HCT116 (cell line): ENCODE results near the gene EXOC4. TPM values are rescaled to one million over a fixed set of nuclear protein-coding genes. Genes with fewer than 3 reads are reported as not detected.

Source experiments
- ATAC-seq: fragments of 200-7000 bp; cut with Tn5 transposase; 2 replicates; pipeline ENCODE4 v1.9.1; 2020; ENCODE audit warnings: mild to moderate bottlenecking, moderate library complexity
- BruUV-seq: library from RNA; stranded (reverse); fragments of 400-500 nt; replicated peaks from 2 replicates; lab custom pipeline; 2021; lab: Mats Ljungman, UMichigan
- CTCF ChIA-PET: fragments of 300-600 bp; sonication (Branson Sonifier 250); formaldehyde crosslinking; loops from one replicate; lab custom pipeline; 2021; ENCODE audit warnings: antibody characterized with exemption; lab: Charles Lee
- POLR2A ChIA-PET: fragments of 300-600, 350-600 bp; sonication (Branson Sonifier 250); formaldehyde crosslinking; loops from one replicate; lab custom pipeline; 2021; ENCODE audit warnings: antibody characterized with exemption; lab: Charles Lee
- RAD21 ChIA-PET, 2 experiments: fragments of 300-600 bp; sonication (Branson Sonifier 250); formaldehyde crosslinking; loops; one replicate each; lab custom pipeline; 2023; ENCODE audit warnings: low total read pairs in 2 of 2; ENCODE audit not compliant: uncharacterized antibody in 2 of 2, unreplicated experiment in 2 of 2, low non-redundant PET in 1 of 2; lab: Charles Lee
- DNase-seq: peaks from one replicate; pipeline ENCODE4 v3.0.0-alpha.2; 2010; ENCODE audit warnings: low read depth, low spot score
- H2AFZ ChIP-seq: fragments of 200-600 bp; shearing (Covaris generic), sonication (generic); 2 replicates; pipeline ENCODE4 v1.6.1; 2017; ENCODE audit warnings: low read depth, mixed run types, mixed read lengths, antibody characterized with exemption, low read length; ENCODE audit not compliant: poor library complexity, severe bottlenecking
- H3K27ac ChIP-seq: 2 replicates; pipeline ENCODE4 v1.5.1; 2012; ENCODE audit warnings: low read depth, low read length
- H3K27me3 ChIP-seq: fragments of 200-600 bp; sonication (generic); 2 replicates; pipeline ENCODE4 v1.6.1; 2016; ENCODE audit warnings: mixed run types, low read length, mixed read lengths; ENCODE audit not compliant: insufficient read depth
- H3K36me3 ChIP-seq, 2 experiments: fragments of 200-500 bp in 1 of 2; fragments of 200-600 bp in 1 of 2; sonication (Bioruptor generic) in 1 of 2; sonication (generic) in 1 of 2; 2 replicates each; pipeline versions ENCODE4 v1.5.1 to v1.6.1; 2014 to 2016; ENCODE audit warnings: low read length in 2 of 2, inconsistent platforms in 1 of 2, mixed read lengths in 1 of 2, mixed run types in 1 of 2; ENCODE audit not compliant: insufficient read depth in 2 of 2, control insufficient read depth in 1 of 2
- H3K4me1 ChIP-seq, 2 experiments: fragments of 200-600 bp in 1 of 2; sonication (generic) in 1 of 2; 2 replicates each; pipeline versions ENCODE4 v1.5.1 to v1.6.1; 2012 to 2017; ENCODE audit warnings: low read length in 2 of 2, inconsistent platforms in 1 of 2, mild to moderate bottlenecking in 1 of 2, mixed read lengths in 1 of 2, mixed run types in 1 of 2, moderate library complexity in 1 of 2; ENCODE audit not compliant: insufficient read depth in 2 of 2, control insufficient read depth in 1 of 2
- H3K4me2 ChIP-seq: fragments of 200-600 bp; sonication (generic); 2 replicates; pipeline ENCODE4 v1.6.1; 2017; ENCODE audit warnings: mixed run types, low read length, mixed read lengths
- H3K4me3 ChIP-seq, 2 experiments: fragments of 200-600 bp in 1 of 2; sonication (generic) in 1 of 2; replicated peaks in 1 of 2; 2 replicates each; pipeline ENCODE4 v1.5.1; 2011 to 2016; ENCODE audit warnings: low read length in 2 of 2, control low read depth in 1 of 2, low read depth in 1 of 2, mild to moderate bottlenecking in 1 of 2, mixed read lengths in 1 of 2, mixed run types in 1 of 2
- H3K79me2 ChIP-seq: fragments of 200-600 bp; sonication (generic); 2 replicates; pipeline ENCODE4 v1.6.1; 2017; ENCODE audit warnings: mild to moderate bottlenecking, mixed run types, low read length, moderate library complexity, mixed read lengths; ENCODE audit not compliant: insufficient read depth
- H3K9ac ChIP-seq: fragments of 200-600 bp; sonication (generic); 2 replicates; pipeline ENCODE4 v1.6.1; 2016; ENCODE audit warnings: low read length, mixed read lengths
- H3K9me2 ChIP-seq: fragments of 200-600 bp; sonication (generic), shearing (Covaris generic); 2 replicates; pipeline ENCODE4 v1.6.1; 2017; ENCODE audit warnings: mixed run types, mild to moderate bottlenecking, moderate library complexity; ENCODE audit not compliant: insufficient read depth
- H3K9me3 ChIP-seq, 2 experiments: fragments of 200-500 bp in 1 of 2; fragments of 200-600 bp in 1 of 2; sonication (Bioruptor generic) in 1 of 2; sonication (generic) in 1 of 2; 2 replicates each; pipeline ENCODE4 v1.6.1; 2014 to 2017; ENCODE audit warnings: low read length in 2 of 2, mixed read lengths in 2 of 2, inconsistent platforms in 1 of 2, low read depth in 1 of 2, mild to moderate bottlenecking in 1 of 2, mixed run types in 1 of 2, moderate library complexity in 1 of 2; ENCODE audit not compliant: control insufficient read depth in 1 of 2, insufficient read depth in 1 of 2
- H4K20me1 ChIP-seq: fragments of 200-600 bp; sonication (generic), shearing (Covaris generic); 2 replicates; pipeline ENCODE4 v1.6.1; 2017; ENCODE audit warnings: mixed run types, mild to moderate bottlenecking, moderate library complexity; ENCODE audit not compliant: insufficient read depth
- CEBPB ChIP-seq: IDR thresholded peaks from 2 replicates; pipeline ENCODE4 v1.6.1; 2012; ENCODE audit warnings: low read depth
- EGR1 ChIP-seq: IDR thresholded peaks from 2 replicates; pipeline ENCODE4 v1.6.1; 2012; ENCODE audit warnings: low read depth
- EZH2 ChIP-seq: fragments of 200-600 bp; sonication (generic); IDR thresholded peaks from 2 replicates; pipeline ENCODE4 v1.6.1; 2017; ENCODE audit warnings: antibody characterized with exemption, mixed run types
- EZH2phosphoT487 ChIP-seq: fragments of 200-600 bp; IDR thresholded peaks from 2 replicates; pipeline ENCODE4 v1.6.1; 2018; ENCODE audit warnings: antibody characterized with exemption, borderline replicate concordance
- JUND ChIP-seq: IDR thresholded peaks from 2 replicates; pipeline ENCODE4 v1.6.1; 2012
- POLR2AphosphoS5 ChIP-seq: IDR thresholded peaks from 2 replicates; pipeline ENCODE4 v1.6.1; 2011; ENCODE audit warnings: mild to moderate bottlenecking, low read depth, low read length, moderate library complexity
- RAD21 ChIP-seq: IDR thresholded peaks from 2 replicates; pipeline ENCODE4 v1.6.1; 2012; ENCODE audit warnings: low read depth, mild to moderate bottlenecking
- SIN3A ChIP-seq: IDR thresholded peaks from 2 replicates; pipeline ENCODE4 v1.6.1; 2012; ENCODE audit warnings: low read depth
- SP1 ChIP-seq: IDR thresholded peaks from 2 replicates; pipeline ENCODE4 v1.6.1; 2012; ENCODE audit warnings: low read depth
- SRF ChIP-seq: IDR thresholded peaks from 2 replicates; pipeline ENCODE4 v1.6.1; 2012; ENCODE audit warnings: low read depth
- YY1 ChIP-seq: IDR thresholded peaks from 2 replicates; pipeline ENCODE4 v1.6.1; 2011; ENCODE audit warnings: low read length, low read depth, moderate library complexity, mild to moderate bottlenecking; ENCODE audit not compliant: insufficient replicate concordance; ENCODE audit errors: extremely low read depth
- ZFX ChIP-seq: fragments of 450-650 bp; IDR thresholded peaks from 2 replicates; pipeline ENCODE4 v1.6.1; 2017
- ZNF274 ChIP-seq: fragments of 200-500 bp; sonication (Bioruptor generic); IDR thresholded peaks from 2 replicates; pipeline ENCODE4 v1.6.1; 2014; ENCODE audit warnings: mild to moderate bottlenecking, low read depth, low read length, inconsistent platforms
- intact Hi-C: fragments of 100-400 bp; cut with micrococcal nuclease; formaldehyde crosslinking; loops from 2 replicates; pipeline ENCODE4 v1.10.0; 2022
- total RNA-seq: library from RNA; stranded (reverse); gene quantifications from one replicate; pipeline ENCODE4 v1.2.1, GENCODE V29; 2021; ENCODE audit not compliant: unreplicated experiment
- TF ChIP-seq, protein P1 (sequence below), 3 experiments: fragments of 200-600 bp in 1 of 3; sonication (generic) in 1 of 3; IDR thresholded peaks in 2 of 3; conservative IDR thresholded peaks in 1 of 3; 2 replicates each; pipeline ENCODE4 v1.5.1; 2012 to 2017; ENCODE audit warnings: low read depth in 2 of 3, low read length in 2 of 3, antibody characterized with exemption in 1 of 3, borderline replicate concordance in 1 of 3, control low read depth in 1 of 3, mild to moderate bottlenecking in 1 of 3, mixed read lengths in 1 of 3, mixed run types in 1 of 3, moderate library complexity in 1 of 3; ENCODE audit not compliant: insufficient read depth in 1 of 3

Gene EXOC4
- total RNA-seq, 1 experiment from 2014 or later: 40.3 TPM

DNA sequence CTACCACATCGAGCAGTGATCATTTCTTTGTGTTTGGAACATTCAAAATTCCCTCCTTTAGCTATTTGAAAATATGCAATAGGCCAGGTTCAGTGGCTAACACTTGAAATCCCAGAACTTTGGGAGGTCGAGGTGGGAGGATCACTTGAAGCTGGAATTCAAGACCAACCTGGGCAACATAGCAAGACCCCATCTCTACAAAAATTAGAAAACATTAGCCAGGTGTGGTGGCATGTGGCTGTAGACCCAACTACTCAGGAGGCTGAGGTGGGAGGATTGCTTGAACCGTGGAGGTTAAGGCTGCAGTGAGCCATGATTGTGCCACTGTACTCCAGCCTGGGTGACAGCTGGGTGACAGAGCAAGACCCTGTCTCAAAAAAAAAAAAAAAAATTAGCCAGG, 15.3 kb upstream of the EXOC4 start:
- no peak for DNase-seq
- Histone ChIP-seq H3K4me1 (no peaks in the 10 kb centered on the region), H3K27ac (no peak overlapping the region), H3K4me3 (no peak overlapping the region), H3K36me3 (no peaks in the 10 kb centered on the region), H3K9me3 (no peaks in the 10 kb centered on the region), H3K79me2 (no peaks in the 10 kb centered on the region)
- intact Hi-C loops: no loop called here
- TF ChIP-seq POLR2AphosphoS5: no peak
- TF ChIP-seq RAD21: no peak
- no peak for TF ChIP-seq SIN3A
- TF ChIP-seq ZFX: no peak
- TF ChIP-seq ZNF274: no peak
- no peak for TF ChIP-seq EGR1
- TF ChIP-seq EZH2: no peak
- TF ChIP-seq JUND: no peak
- TF ChIP-seq EZH2phosphoT487: no peak
- TF ChIP-seq, protein P1, sequence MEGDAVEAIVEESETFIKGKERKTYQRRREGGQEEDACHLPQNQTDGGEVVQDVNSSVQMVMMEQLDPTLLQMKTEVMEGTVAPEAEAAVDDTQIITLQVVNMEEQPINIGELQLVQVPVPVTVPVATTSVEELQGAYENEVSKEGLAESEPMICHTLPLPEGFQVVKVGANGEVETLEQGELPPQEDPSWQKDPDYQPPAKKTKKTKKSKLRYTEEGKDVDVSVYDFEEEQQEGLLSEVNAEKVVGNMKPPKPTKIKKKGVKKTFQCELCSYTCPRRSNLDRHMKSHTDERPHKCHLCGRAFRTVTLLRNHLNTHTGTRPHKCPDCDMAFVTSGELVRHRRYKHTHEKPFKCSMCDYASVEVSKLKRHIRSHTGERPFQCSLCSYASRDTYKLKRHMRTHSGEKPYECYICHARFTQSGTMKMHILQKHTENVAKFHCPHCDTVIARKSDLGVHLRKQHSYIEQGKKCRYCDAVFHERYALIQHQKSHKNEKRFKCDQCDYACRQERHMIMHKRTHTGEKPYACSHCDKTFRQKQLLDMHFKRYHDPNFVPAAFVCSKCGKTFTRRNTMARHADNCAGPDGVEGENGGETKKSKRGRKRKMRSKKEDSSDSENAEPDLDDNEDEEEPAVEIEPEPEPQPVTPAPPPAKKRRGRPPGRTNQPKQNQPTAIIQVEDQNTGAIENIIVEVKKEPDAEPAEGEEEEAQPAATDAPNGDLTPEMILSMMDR (IDR thresholded peaks at IDR 0.05 in 2 of 3, conservative IDR thresholded peaks at IDR 0.05 in 1 of 3; ENCODE audit: borderline replicate concordance in 1 of 3, insufficient read depth in 1 of 3, low read depth in 2 of 3, low read length in 2 of 3): no peak
- TF ChIP-seq YY1: no peak
- TF ChIP-seq CEBPB: no peak
- no peak for TF ChIP-seq SP1
- no peak for TF ChIP-seq SRF
- TF ChIP-seq, all 23 proteins: peak for 0
- Histone ChIP-seq H3K9ac (no peak overlapping the region), H3K9me2 (no peaks in the 10 kb centered on the region), H3K27me3 (no peaks in the 10 kb centered on the region), H3K4me2 (no peak overlapping the region), H4K20me1 (no peaks in the 10 kb centered on the region), H2AFZ (no peak overlapping the region)
- RAD21 ChIA-PET: no interaction called here
- POLR2A ChIA-PET: no interaction called here
- no peak for ATAC-seq
- BruUV-seq: no TSS peak
- CTCF ChIA-PET: no interaction called here
